Measurements from ENCODE around the gene SLC49A4.

The SLC49A4 gene

DNA sequence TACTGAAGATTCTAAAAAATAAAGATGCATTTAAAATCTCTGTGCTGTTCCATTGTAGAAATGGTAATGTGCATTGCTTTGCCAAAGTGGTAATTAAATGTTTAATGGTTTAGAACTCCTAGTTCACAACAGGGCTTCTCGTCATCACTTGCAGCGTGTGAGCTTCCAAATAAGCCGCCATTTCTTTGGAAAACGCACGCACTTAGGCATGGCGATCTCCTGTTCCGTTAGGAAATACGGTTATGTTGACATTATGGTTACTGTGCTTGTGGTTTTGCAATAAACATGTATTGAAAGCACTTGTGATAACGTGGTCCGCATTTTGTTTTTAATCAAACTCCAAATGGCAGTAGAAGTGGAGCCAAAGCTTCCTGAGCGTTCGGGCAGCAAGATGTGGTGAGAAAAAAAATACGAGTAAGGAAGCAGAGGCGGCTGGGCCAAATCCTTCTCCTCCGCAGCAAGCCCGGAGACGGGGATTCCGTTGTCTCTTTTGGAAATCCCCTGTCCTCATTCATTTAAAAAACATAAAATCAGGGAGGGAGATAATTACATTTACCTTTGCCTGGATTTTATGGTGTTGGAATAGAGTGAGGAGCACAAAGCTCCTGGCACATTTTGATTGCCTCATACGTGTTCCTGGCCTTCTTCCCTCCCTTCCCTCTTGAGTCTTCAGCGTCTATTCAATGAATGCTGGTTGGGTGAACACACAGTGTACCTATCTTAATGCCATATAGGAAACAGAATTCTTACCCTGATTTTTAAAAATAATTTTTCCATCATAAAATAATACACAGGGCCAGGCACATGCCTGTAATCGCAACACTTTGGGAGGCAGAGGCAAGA is 97.5 kb downstream of the SLC49A4 start:
- no peak for TF ChIP-seq ZNF274 (IDR thresholded peaks at IDR 0.05; ENCODE audit: low read depth, low read length)
- H3K4me3 ChIP-seq (ENCODE audit: low read length): no peak overlapping the region

DNA sequence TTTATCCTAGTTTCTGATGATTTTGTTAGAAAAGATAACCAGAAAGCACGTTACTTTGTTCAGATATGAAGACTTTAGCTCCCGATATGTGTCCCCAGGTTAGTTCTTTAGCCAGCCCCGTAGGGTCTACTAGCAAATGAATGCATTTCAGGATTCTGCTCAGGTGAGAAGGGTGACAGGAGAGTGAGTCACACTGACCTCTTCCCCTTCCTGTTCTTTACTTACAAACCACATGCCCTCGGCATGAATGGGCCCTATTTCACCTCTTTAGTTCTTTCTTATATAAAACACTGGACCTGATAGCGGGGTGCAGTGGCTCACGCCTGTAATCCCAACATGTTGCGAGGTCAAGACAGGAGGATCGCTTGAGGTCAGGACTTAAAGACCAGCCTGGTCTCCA is 98.4 kb downstream of the SLC49A4 start:
- TF ChIP-seq ZNF274 (IDR thresholded peaks at IDR 0.05; ENCODE audit: low read depth, low read length): no peak
- H3K4me3 ChIP-seq (ENCODE audit: low read length): no peak overlapping the region

DNA sequence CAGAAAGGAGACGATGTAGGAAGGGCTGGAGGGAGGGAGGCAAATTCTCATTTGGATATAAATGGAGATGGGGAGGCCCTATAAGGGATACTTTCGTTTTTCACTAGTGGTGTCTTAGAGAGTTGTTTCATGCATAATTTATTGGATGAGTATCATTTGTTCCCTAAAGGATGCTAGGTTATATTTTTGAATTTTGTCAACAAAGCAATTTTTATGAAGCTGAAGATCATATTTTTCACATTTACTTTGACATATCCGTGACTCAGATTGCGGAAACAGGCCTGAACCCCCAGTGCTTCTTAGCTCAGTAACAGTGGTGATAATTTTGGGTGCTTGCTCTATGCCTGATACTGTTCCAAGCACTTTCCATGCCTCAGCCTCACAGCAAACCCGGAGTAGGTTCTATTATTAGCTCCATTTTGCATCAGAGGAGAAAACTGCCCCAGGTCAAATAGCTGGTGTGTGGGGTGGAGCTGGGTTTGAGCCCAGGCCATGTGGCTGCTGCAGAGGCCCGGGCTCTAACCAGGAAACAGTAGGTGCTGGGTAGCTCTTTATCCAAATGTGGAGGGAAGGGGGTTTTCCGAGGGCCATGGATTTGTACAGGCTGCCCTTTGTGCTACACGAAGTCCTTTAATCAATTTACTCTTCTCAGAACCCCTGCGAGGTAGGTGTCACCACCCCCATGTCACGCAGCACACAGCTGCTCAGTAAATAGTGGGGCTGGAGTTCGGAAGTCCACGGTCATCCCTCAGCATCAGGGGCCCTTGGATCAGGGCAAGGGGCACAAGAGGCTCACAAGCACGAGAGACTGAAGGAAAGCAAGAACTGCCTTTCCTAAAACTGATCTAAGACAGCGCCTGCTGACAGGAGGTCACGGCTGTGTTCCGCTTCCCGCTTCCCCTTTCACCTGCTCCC is 99.1 kb downstream of the SLC49A4 start:
- H3K4me3 ChIP-seq (ENCODE audit: low read length): no peak overlapping the region
- TF ChIP-seq ZNF274 (IDR thresholded peaks at IDR 0.05; ENCODE audit: low read depth, low read length): no peak

DNA sequence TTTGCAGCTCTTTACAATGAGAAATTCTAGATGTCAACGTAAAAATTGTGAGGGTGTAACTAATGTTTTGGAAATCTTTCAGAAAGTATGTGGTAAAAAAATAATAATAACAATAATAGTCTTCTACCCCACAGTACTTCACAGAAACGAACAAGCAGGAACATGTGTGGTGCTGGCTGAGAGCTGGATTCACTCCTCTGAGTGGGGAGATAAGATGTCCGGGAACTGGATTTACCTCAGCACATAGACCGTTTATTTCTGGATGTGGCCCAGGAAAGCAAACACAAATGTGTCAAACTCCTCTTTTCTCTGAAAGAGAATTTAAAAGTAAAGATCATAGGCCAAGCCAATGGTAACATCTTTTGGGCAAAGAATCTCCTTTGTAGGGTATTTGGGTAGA is 103.4 kb downstream of the SLC49A4 start:
- no peak overlapping the region for H3K4me3 ChIP-seq (ENCODE audit: low read length)
- no peak for TF ChIP-seq ZNF274 (IDR thresholded peaks at IDR 0.05; ENCODE audit: low read depth, low read length)

DNA sequence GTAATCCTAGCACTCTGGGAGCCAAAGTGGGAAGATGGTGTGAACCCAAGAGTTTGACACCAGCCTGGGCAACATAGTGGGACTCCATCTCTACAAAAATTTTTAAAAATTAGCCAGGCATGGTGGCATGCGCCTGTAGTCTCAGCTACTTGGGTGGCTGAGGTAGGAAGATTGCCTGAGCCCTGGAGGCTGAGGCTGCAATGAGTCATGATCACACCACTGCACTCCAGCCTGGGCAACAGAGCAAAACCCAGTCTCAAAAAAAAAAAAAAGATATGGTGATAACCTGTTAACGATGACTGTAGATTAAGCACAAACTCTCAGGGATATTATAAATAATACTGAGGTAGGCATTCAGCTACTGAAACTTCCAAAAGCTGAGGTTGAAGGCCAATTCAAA is 107.5 kb downstream of the SLC49A4 start:
- no peak overlapping the region for H3K4me3 ChIP-seq (ENCODE audit: low read length)
- no peak for TF ChIP-seq ZNF274 (IDR thresholded peaks at IDR 0.05; ENCODE audit: low read depth, low read length)

DNA sequence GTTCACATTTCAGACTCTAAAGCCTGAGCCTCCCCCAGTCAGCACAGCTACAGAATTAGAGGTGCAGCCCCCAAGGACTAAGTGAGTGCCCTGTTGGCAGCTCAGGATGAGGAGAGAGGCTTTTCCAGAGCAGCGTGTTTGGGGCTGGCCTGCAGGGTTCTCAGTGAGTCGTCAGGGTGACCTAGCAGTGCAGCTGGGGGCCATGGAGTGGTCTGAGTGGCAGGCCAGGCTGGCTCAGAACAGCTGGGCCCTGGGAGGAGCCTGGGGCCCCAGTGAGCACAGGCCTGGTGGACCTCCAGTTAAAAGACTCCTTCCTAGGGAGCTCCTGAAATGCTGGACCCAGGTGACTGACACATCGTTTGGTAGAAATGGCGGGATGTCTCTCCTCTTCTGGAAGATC is 108.3 kb downstream of the SLC49A4 start:
- no peak overlapping the region for H3K4me3 ChIP-seq (ENCODE audit: low read length)
- TF ChIP-seq ZNF274 (IDR thresholded peaks at IDR 0.05; ENCODE audit: low read depth, low read length): no peak

DNA sequence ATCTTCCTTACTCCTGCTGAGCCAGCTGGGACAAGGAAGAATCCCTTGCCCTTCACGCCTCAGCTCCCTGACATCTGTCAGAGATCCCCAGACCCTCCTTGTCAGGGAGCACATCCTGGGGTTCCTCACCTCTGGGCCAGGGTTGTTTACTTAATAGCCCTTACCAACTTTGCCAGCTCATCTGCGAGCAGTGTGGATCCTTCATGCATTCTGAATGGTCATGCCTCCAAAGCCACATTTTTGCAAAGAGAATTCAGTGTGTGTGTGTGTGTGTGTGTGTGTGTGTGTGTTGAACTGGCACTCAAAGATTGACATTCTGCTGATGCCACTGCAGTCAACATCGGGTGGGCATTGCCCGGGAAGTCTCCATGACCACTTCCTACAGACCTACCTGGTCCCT is 112.6 kb downstream of the SLC49A4 start:
- TF ChIP-seq ZNF274 (IDR thresholded peaks at IDR 0.05; ENCODE audit: low read depth, low read length): no peak
- H3K4me3 ChIP-seq (ENCODE audit: low read length): no peak overlapping the region

DNA sequence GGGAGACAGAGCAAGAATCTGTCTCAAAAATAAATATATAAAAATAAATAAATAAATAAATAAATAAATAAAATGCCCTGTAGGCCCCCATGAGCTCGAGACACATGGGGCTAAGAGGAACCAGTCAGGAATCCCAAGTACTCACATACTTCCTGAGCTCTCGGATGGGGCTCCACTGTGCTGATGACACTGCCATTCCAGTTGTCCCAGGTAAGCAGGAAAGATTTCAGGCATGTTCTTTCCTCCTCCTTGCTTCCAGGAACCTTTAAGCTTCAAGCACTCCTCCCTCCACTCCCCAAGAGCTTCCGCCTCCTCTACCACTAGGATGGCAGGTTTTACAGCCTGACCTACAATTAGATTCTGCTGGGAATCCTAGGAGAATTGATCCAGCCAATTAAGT is 113.4 kb downstream of the SLC49A4 start:
- no peak overlapping the region for H3K4me3 ChIP-seq (ENCODE audit: low read length)
- TF ChIP-seq ZNF274 (IDR thresholded peaks at IDR 0.05; ENCODE audit: low read depth, low read length): no peak

DNA sequence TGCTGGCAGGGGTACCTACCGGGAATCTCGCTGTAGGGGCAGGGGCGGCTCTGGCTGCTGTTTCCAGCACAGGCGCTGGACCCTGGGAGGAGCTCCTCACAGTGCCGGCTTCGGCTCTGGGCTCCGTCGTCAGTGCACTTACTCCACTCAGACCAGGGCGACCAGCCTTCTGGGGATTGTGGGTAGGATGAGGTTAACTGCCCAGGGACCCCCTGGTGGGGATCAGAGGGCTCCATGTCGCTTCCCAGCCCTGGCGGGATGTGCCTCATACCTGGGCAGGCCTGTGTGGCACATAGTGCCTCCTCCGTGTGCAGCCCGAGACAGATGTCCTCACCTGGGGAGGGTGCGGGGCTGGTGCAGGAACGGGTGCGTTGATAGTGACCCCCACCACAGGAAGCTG is 117.0 kb downstream of the SLC49A4 start:
- no peak overlapping the region for H3K4me3 ChIP-seq (ENCODE audit: low read length)
- no peak for TF ChIP-seq ZNF274 (IDR thresholded peaks at IDR 0.05; ENCODE audit: low read depth, low read length)

DNA sequence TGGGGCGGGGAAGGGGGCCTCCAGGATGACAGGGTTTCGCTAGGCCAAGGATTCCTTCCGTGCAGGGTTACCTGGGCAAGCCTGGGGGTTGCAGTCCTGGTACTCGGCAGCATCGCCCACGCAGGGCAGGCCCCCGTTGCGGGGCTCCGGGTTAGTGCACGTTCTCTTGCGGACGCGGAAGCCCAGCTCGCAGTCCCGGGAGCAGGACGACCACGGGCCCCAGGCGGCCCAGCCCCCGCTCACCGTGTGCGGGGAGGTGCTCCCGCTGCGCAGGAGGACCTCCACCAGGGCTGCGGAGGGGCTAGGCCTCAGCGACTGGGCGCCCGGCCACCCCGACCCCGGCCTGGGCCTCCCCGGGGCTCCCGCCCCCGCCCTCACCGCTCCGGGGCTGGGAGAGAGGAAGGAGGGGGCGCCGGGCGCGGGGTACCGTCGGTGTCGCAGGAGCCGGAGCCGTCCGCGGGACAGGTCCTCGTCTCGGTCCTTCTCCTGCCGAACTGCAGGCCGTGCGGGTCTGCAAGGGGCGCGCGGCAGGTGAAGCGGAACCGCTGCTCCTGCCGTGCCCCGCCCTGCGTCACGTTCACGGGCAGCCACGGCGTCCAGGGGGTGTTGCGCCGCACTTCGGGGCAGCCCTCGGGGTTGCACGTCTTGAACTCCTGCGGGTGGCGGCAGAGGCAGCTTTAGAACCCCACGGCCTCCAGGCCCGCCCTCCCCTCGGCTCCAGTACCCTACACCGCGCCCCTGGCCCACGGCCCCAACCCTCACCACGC is 118.1 kb downstream of the SLC49A4 start:
- H3K4me3 ChIP-seq (ENCODE audit: low read length): no peak overlapping the region
- TF ChIP-seq ZNF274 (IDR thresholded peaks at IDR 0.05; ENCODE audit: low read depth, low read length): no peak

DNA sequence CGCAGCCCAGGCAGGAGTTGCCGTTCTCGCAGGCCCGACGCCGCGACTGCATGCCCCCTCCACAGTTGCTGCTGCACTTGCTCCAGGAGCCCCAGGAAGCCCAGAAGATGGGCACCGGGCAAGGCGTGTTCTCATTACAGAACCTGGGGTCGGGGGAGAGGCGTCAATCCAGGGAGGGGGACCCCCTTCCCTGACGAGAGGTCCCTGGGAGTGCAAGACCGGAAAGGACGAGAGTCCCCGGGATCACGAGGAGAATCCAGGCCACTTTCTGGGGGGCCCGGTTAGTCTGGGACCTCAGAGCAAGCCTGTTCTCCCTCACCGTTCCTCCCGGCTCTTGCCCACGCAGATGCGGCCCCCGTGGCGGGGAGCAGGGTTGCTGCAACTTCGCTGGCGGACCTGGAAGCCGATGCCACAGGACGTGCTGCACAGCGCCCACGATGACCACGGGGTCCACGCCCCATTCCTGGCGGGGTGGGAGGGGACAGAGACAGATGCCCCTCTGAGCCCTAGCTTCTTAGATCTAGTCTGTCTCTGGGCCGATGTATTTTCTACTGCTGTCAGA is 118.8 kb downstream of the SLC49A4 start:
- no peak overlapping the region for H3K4me3 ChIP-seq (ENCODE audit: low read length)
- TF ChIP-seq ZNF274 (IDR thresholded peaks at IDR 0.05; ENCODE audit: low read depth, low read length): no peak

DNA sequence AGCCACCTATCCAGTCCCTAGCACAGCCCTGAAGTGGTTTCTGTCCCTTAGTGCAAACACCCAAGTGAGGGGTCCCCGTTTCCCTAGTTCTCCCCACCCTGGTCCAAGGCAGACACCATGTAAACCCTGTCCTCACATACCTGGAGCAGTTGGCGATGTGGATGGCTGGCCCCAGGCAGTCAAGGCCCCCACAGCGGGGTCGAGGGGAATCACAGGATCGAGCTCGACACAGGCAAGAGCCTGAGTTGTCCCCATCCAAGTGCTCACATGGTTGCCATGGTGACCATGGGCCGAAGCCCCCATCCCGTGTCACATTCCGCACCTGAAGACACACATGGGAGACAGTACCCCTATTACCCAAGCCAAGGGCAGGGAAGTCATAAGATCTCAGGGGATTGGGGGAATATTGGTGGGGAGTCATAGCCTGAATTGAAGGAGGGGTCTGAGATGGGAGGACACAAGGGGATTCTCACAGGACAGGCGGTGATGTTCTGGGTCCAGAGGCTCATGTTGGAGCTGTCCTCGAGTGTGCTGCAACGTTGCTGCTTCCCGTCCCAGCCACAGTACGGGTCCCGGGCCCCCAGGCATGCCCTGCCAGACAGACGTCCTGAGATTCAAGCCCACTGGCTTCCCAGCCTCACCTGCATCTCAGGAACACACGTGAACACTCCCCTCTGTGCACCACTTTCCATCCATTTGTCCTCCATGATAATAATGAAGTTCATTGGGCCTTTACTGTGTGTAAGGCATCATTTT is 120.6 kb downstream of the SLC49A4 start:
- H3K4me3 ChIP-seq (ENCODE audit: low read length): no peak overlapping the region
- TF ChIP-seq ZNF274 (IDR thresholded peaks at IDR 0.05; ENCODE audit: low read depth, low read length): no peak

DNA sequence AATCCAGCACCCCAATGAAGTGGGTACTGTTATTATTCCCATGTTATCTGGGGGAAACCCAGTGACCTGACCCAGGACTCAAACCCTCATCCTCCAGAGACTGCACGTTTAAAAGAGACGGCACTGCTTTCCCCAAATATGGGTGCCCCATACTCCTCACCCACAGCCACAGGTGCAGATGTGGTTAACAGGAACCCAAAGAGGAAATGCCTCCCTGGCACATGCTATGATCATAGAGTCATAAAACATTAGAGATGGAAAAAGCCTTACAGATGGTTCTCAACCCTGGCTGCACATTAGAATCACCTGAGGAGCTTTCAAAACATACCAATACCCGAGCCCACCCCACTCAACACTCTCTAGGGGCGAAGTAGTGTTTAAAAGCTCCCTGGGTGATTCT is 121.2 kb downstream of the SLC49A4 start:
- H3K4me3 ChIP-seq (ENCODE audit: low read length): no peak overlapping the region
- TF ChIP-seq ZNF274 (IDR thresholded peaks at IDR 0.05; ENCODE audit: low read depth, low read length): no peak

All from GM08714 (cell line).